Measurements from ENCODE around the gene PNMT. TPM values are rescaled to one million over a fixed set of nuclear protein-coding genes. Genes with fewer than 3 reads are reported as not detected.

The PNMT gene
- total and polyA plus RNA-seq, 2 of the 13 experiments (the other 11 are each of a cell fraction or from before 2014, with no cell fraction given): 0.25 TPM; not detected in 1

DNA sequence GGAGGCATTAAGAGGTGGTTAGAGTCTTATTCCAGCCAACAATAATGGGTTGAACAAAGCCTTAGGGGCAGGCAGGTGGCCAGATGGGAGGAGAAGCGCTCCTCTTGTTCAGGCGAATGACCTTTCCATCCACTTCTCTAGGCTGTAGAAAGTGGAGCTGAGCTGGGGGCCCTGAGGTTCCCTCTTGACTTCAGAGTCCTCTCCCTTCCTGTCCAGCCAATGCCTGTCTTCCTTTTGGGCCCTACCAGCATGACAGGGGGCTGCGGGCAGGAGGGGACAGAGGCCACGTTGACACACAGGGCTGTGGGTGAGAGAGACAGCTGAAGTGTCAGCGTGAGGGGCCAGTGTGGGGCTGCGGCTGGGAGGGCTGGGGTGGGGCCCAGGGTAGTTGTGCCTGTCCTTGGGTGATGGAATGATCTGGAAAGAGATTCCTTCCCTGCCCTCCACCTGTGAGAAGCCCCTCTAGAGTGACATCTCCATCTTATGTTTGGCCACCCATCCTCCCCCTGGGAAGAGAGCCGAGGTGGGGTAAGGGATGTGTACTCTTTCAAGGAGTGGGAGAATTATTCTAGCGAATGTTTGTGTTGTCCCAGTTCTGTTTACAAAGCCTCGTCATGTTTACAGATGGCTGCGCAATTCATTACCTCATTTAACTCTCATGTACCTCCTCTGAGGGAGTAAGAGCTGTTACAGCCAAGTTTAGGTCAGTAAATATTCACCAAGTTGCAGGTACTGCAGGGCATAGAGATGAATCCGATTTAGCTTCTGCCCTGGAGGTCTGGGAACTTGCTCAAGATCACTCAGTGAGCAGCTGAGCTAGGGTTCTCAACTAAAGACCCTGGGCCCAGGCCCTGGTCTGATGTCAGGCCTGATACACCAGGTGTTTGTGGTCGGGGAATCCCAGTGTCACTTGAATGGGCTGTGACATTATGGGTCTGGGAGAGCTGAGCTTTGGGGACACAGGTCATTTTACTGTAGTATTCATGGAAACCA lies 34.9 kb downstream of the PNMT start (continued):
- TF ChIP-seq, protein P1, sequence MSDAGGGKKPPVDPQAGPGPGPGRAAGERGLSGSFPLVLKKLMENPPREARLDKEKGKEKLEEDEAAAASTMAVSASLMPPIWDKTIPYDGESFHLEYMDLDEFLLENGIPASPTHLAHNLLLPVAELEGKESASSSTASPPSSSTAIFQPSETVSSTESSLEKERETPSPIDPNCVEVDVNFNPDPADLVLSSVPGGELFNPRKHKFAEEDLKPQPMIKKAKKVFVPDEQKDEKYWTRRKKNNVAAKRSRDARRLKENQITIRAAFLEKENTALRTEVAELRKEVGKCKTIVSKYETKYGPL (CRISPR knock-in tag; IDR thresholded peaks at IDR 0.05): no peak
- TF ChIP-seq HDAC6 (IDR thresholded peaks at IDR 0.05; ENCODE audit: low read depth, low read length) (no peak), ZNF354B (CRISPR knock-in tag; IDR thresholded peaks at IDR 0.05) (no peak), MBNL3 (CRISPR knock-in tag; conservative IDR thresholded peaks at IDR 0.05) (no peak), RFX3 (CRISPR knock-in tag; IDR thresholded peaks at IDR 0.05) (no peak), ZBTB21 (CRISPR knock-in tag; IDR thresholded peaks at IDR 0.05) (peak; percentile 75; the same call in 1 of the 2 replicates), CBFB (CRISPR knock-in tag; IDR thresholded peaks at IDR 0.05) (0 out of 2 replicates have a peak, but pooled peaks have one; percentile 34), ARNTL (CRISPR knock-in tag; IDR thresholded peaks at IDR 0.05) (peak; percentile 88), MED8 (CRISPR knock-in tag; IDR thresholded peaks at IDR 0.05; ENCODE audit: insufficient replicate concordance) (no peak), SYNCRIP (IDR thresholded peaks at IDR 0.05; ENCODE audit: insufficient read depth, low read depth, low read length) (no peak), SIX4 (CRISPR knock-in tag; IDR thresholded peaks at IDR 0.05) (no peak), TP53 (CRISPR knock-in tag; conservative IDR thresholded peaks at IDR 0.05) (no peak), ZNF589 (CRISPR knock-in tag; conservative IDR thresholded peaks at IDR 0.05) (no peak), ZNF432 (CRISPR knock-in tag; IDR thresholded peaks at IDR 0.05; ENCODE audit: borderline replicate concordance) (no peak)
- TF ChIP-seq, protein P2, sequence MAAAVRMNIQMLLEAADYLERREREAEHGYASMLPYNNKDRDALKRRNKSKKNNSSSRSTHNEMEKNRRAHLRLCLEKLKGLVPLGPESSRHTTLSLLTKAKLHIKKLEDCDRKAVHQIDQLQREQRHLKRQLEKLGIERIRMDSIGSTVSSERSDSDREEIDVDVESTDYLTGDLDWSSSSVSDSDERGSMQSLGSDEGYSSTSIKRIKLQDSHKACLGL (CRISPR knock-in tag; IDR thresholded peaks at IDR 0.05): no peak
- TF ChIP-seq, protein P3, sequence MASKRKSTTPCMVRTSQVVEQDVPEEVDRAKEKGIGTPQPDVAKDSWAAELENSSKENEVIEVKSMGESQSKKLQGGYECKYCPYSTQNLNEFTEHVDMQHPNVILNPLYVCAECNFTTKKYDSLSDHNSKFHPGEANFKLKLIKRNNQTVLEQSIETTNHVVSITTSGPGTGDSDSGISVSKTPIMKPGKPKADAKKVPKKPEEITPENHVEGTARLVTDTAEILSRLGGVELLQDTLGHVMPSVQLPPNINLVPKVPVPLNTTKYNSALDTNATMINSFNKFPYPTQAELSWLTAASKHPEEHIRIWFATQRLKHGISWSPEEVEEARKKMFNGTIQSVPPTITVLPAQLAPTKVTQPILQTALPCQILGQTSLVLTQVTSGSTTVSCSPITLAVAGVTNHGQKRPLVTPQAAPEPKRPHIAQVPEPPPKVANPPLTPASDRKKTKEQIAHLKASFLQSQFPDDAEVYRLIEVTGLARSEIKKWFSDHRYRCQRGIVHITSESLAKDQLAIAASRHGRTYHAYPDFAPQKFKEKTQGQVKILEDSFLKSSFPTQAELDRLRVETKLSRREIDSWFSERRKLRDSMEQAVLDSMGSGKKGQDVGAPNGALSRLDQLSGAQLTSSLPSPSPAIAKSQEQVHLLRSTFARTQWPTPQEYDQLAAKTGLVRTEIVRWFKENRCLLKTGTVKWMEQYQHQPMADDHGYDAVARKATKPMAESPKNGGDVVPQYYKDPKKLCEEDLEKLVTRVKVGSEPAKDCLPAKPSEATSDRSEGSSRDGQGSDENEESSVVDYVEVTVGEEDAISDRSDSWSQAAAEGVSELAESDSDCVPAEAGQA (IDR thresholded peaks at IDR 0.05; ENCODE audit: low read depth): peak; percentile 35; the same call in 1 of the 2 replicates
- TF ChIP-seq, protein P3 (CRISPR knock-in tag; IDR thresholded peaks at IDR 0.05; ENCODE audit: borderline replicate concordance): no peak
- TF ChIP-seq, protein P4, sequence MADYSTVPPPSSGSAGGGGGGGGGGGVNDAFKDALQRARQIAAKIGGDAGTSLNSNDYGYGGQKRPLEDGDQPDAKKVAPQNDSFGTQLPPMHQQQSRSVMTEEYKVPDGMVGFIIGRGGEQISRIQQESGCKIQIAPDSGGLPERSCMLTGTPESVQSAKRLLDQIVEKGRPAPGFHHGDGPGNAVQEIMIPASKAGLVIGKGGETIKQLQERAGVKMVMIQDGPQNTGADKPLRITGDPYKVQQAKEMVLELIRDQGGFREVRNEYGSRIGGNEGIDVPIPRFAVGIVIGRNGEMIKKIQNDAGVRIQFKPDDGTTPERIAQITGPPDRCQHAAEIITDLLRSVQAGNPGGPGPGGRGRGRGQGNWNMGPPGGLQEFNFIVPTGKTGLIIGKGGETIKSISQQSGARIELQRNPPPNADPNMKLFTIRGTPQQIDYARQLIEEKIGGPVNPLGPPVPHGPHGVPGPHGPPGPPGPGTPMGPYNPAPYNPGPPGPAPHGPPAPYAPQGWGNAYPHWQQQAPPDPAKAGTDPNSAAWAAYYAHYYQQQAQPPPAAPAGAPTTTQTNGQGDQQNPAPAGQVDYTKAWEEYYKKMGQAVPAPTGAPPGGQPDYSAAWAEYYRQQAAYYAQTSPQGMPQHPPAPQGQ (CRISPR knock-in tag; IDR thresholded peaks at IDR 0.05; ENCODE audit: borderline replicate concordance): no peak
